Neural cell (in vitro differentiated cells): ENCODE data around the gene UCK1. TPM values are rescaled to one million over a fixed set of nuclear protein-coding genes. Genes with fewer than 3 reads are reported as not detected.

Experiments
- H2AFZ ChIP-seq: fragments of 200-600, 300-800 bp; sonication (generic), shearing (Covaris generic); 2 replicates; pipeline ENCODE4 v1.6.0; 2014; ENCODE audit warnings: low read depth, mild to moderate bottlenecking, antibody characterized with exemption, low read length, moderate library complexity
- H3F3A ChIP-seq: fragments of 200-600 bp; shearing (Covaris generic); 2 replicates; pipeline ENCODE4 v1.6.1; 2016; ENCODE audit warnings: mild to moderate bottlenecking, moderate library complexity, mixed read lengths, antibody characterized with exemption, low read length; ENCODE audit not compliant: insufficient read depth, poor library complexity, severe bottlenecking
- H3K27ac ChIP-seq: fragments of 200-600, 300-800 bp; sonication (generic), shearing (Covaris generic); 2 replicates; pipeline ENCODE4 v1.5.1; 2014; ENCODE audit warnings: mild to moderate bottlenecking, low read length, moderate library complexity
- H3K27me3 ChIP-seq: fragments of 300-800, 200-600 bp; sonication (generic), shearing (Covaris generic); 2 replicates; pipeline ENCODE4 v1.6.0; 2014; ENCODE audit warnings: mild to moderate bottlenecking, low read depth, low read length, moderate library complexity; ENCODE audit not compliant: insufficient read depth
- H3K36me3 ChIP-seq: fragments of 300-800, 200-600 bp; sonication (generic), shearing (Covaris generic); 2 replicates; pipeline ENCODE4 v1.5.1; 2014; ENCODE audit warnings: mild to moderate bottlenecking, antibody characterized with exemption, low read length, moderate library complexity; ENCODE audit not compliant: insufficient read depth
- H3K4me2 ChIP-seq: fragments of 300-800, 200-600 bp; sonication (generic), shearing (Covaris generic); 2 replicates; pipeline ENCODE4 v1.6.0; 2014; ENCODE audit warnings: mild to moderate bottlenecking, low read length
- H3K4me3 ChIP-seq: fragments of 300-800, 200-600 bp; sonication (generic), shearing (Covaris generic); 2 replicates; pipeline ENCODE4 v1.5.1; 2014; ENCODE audit warnings: mild to moderate bottlenecking, low read length, moderate library complexity
- H3K79me2 ChIP-seq: fragments of 200-600 bp; shearing (Covaris generic); replicated peaks from 2 replicates; pipeline ENCODE4 v1.6.0; 2014; ENCODE audit warnings: mild to moderate bottlenecking, low read length, moderate library complexity; ENCODE audit not compliant: insufficient read depth
- H3K9ac ChIP-seq: fragments of 300-800, 200-600 bp; sonication (generic), shearing (Covaris generic); 2 replicates; pipeline ENCODE4 v1.6.1; 2016; ENCODE audit warnings: mild to moderate bottlenecking, low read length, mixed read lengths
- H3K9me2 ChIP-seq: fragments of 200-600 bp; shearing (Covaris generic); 2 replicates; pipeline ENCODE4 v1.6.1; 2016; ENCODE audit warnings: mild to moderate bottlenecking, low read length, mixed read lengths; ENCODE audit not compliant: insufficient read depth
- H3K9me3 ChIP-seq: fragments of 200-600, 300-800 bp; sonication (generic), shearing (Covaris generic); 2 replicates; pipeline ENCODE4 v1.6.1; 2016; ENCODE audit warnings: mild to moderate bottlenecking, mixed run types, low read length, moderate library complexity, mixed read lengths
- H4K20me1 ChIP-seq: fragments of 200-600 bp; shearing (Covaris generic); 2 replicates; pipeline ENCODE4 v1.6.1; 2016; ENCODE audit warnings: mild to moderate bottlenecking, mixed run types; ENCODE audit not compliant: insufficient read depth
- EP300 ChIP-seq: fragments of 450-650 bp; conservative IDR thresholded peaks from 2 replicates; pipeline ENCODE4 v1.6.1; 2014; ENCODE audit warnings: antibody characterized with exemption, mild to moderate bottlenecking, moderate library complexity; ENCODE audit not compliant: poor library complexity, severe bottlenecking
- EZH2 ChIP-seq: fragments of 200-600, 300-800 bp; shearing (Covaris generic), sonication (generic); IDR thresholded peaks from 2 replicates; pipeline ENCODE4 v1.6.1; 2014; ENCODE audit warnings: antibody characterized with exemption, low read length, borderline replicate concordance, mild to moderate bottlenecking; ENCODE audit not compliant: insufficient read depth, poor library complexity, severe bottlenecking
- MXI1 ChIP-seq: fragments of 450-650 bp; conservative IDR thresholded peaks from 2 replicates; pipeline ENCODE4 v1.6.1; 2014; ENCODE audit warnings: antibody characterized with exemption, mild to moderate bottlenecking; ENCODE audit not compliant: poor library complexity, severe bottlenecking
- POLR2AphosphoS5 ChIP-seq: IDR thresholded peaks from 2 replicates; pipeline ENCODE4 v1.6.1; 2012
- RAD21 ChIP-seq: fragments of 450-650 bp; conservative IDR thresholded peaks from 2 replicates; pipeline ENCODE4 v1.6.1; 2014; ENCODE audit warnings: antibody characterized with exemption, mild to moderate bottlenecking, moderate library complexity
- SMC3 ChIP-seq: fragments of 450-650 bp; conservative IDR thresholded peaks from 2 replicates; pipeline ENCODE4 v1.6.1; 2014; ENCODE audit warnings: antibody characterized with exemption, mild to moderate bottlenecking, moderate library complexity; ENCODE audit not compliant: poor library complexity
- TAF1 ChIP-seq: IDR thresholded peaks from 2 replicates; pipeline ENCODE4 v1.6.1; 2012; ENCODE audit warnings: low read depth
- polyA plus RNA-seq: library from polyadenylated mRNA; depleted of rRNA; stranded (reverse); fragments of >200 nt; gene quantifications from 2 replicates; pipeline ENCODE4 v1.2.3, GENCODE V29; 2014
- TF ChIP-seq, protein P1 (sequence below): fragments of 450-650 bp; IDR thresholded peaks from 2 replicates; pipeline ENCODE4 v1.5.1; 2014; ENCODE audit warnings: antibody characterized with exemption, mild to moderate bottlenecking, moderate library complexity; ENCODE audit not compliant: poor library complexity, severe bottlenecking
- TF ChIP-seq, protein P2 (sequence below): IDR thresholded peaks from 2 replicates; pipeline ENCODE4 v1.6.1; 2012; ENCODE audit warnings: borderline replicate concordance

Gene UCK1
- polyA plus RNA-seq, 1 donor from 2014 or later = 45.9 TPM

DNA sequence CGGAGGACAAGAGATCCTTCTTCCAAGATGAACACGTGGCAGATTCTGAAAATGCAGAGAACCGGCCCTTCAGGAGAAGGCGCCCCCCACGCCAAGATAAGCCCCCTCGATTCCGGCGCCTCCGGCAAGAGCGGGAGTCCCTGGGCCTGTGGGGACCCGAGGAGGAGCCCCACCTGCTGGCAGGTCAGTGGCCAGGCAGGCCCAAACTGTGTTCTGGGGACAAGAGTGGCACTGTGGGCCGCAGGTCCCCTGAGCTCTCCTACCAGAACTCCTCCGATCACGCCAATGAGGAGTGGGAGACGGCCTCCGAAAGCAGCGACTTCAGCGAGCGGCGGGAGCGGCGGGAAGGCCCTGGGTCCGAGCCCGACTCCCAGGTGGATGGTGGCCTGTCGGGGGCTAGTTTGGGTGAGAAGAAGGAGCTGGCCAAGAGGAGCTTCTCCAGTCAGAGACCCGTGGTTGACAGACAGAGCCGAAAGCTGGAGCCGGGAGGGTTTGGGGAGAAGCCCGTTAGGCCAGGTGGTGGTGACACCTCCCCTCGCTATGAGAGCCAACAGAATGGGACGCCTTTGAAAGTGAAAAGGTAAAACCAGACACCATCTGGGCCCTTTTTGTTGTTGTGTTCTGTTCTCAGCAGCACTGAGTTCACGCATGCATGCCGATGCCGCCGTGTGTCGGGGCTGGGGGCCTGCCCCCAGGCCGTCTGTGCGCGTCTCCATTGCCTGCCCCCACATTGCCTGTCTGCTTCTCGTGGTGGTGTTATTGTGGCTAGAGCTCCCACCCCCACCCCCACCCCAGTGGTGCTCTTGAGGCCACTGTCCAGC lies 54.9 kb downstream of the UCK1 start:
- Histone ChIP-seq H3K27ac (no peak overlapping the region), H3K27me3 (no peaks in the 10 kb centered on the region), H2AFZ (no peak overlapping the region), H3K9ac (no peak overlapping the region), H3K9me2 (no peaks in the 10 kb centered on the region), H4K20me1 (peaks cover 9% of the 10 kb centered on the region), H3K36me3 (peaks cover 8% of the 10 kb centered on the region), H3K4me3 (no peak overlapping the region), H3K4me2 (no peak overlapping the region), H3K9me3 (no peaks in the 10 kb centered on the region), H3K79me2 (peaks cover 15% of the 10 kb centered on the region), H3F3A (no peaks in the 10 kb centered on the region)
- TF ChIP-seq TAF1 (no peak), POLR2AphosphoS5 (no peak), RAD21 (no peak), EZH2 (no peak), EP300 (no peak), MXI1 (no peak)
- TF ChIP-seq, protein P1, sequence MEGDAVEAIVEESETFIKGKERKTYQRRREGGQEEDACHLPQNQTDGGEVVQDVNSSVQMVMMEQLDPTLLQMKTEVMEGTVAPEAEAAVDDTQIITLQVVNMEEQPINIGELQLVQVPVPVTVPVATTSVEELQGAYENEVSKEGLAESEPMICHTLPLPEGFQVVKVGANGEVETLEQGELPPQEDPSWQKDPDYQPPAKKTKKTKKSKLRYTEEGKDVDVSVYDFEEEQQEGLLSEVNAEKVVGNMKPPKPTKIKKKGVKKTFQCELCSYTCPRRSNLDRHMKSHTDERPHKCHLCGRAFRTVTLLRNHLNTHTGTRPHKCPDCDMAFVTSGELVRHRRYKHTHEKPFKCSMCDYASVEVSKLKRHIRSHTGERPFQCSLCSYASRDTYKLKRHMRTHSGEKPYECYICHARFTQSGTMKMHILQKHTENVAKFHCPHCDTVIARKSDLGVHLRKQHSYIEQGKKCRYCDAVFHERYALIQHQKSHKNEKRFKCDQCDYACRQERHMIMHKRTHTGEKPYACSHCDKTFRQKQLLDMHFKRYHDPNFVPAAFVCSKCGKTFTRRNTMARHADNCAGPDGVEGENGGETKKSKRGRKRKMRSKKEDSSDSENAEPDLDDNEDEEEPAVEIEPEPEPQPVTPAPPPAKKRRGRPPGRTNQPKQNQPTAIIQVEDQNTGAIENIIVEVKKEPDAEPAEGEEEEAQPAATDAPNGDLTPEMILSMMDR = peak; percentile 9

DNA sequence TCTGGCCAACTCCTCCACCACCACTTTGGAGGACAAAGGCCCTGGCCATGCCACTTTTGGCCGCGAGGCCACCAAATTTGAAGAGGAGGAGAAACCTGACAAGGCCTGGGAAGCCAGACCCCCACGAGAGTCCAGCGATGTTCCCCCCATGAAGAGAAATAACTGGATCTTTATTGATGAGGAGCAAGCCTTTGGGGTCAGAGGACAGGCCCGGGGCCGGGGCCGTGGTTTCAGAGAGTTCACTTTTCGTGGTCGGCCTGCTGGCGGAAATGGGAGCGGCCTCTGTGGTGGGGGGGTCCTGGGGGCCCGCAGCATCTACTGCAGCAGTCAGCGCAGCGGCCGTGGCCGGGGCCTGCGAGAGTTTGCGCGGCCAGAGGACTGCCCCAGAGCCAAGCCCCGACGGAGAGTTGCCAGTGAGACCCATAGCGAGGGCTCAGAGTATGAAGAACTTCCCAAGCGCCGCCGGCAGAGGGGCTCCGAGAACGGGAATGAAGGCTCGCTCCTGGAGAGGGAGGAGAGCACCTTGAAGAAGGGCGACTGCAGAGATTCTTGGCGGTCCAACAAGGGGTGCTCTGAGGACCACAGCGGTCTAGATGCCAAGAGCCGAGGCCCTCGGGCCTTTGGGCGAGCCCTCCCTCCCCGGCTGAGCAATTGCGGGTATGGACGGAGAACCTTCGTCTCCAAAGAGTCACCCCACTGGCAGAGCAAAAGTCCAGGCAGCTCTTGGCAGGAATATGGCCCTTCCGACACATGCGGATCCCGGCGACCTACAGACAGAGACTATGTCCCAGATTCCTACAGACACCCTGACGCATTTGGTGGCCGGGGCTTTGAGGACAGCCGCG lies 55.7 kb downstream of the UCK1 start:
- Histone ChIP-seq H3K9me2 (no peaks in the 10 kb centered on the region), H2AFZ (no peak overlapping the region), H4K20me1 (peaks cover 9% of the 10 kb centered on the region), H3K9ac (no peak overlapping the region), H3K27ac (no peak overlapping the region), H3K36me3 (peaks cover 9% of the 10 kb centered on the region), H3K4me2 (no peak overlapping the region), H3K79me2 (peaks cover 18% of the 10 kb centered on the region), H3K4me3 (no peak overlapping the region), H3F3A (no peaks in the 10 kb centered on the region), H3K27me3 (no peaks in the 10 kb centered on the region), H3K9me3 (no peaks in the 10 kb centered on the region)
- no peak for TF ChIP-seq RAD21
- no peak for TF ChIP-seq TAF1
- TF ChIP-seq, protein P1 = no peak
- TF ChIP-seq POLR2AphosphoS5 = no peak
- TF ChIP-seq SMC3 = no peak
- no peak for TF ChIP-seq EZH2
- TF ChIP-seq MXI1 = no peak
- no peak for TF ChIP-seq EP300
- TF ChIP-seq, protein P2, sequence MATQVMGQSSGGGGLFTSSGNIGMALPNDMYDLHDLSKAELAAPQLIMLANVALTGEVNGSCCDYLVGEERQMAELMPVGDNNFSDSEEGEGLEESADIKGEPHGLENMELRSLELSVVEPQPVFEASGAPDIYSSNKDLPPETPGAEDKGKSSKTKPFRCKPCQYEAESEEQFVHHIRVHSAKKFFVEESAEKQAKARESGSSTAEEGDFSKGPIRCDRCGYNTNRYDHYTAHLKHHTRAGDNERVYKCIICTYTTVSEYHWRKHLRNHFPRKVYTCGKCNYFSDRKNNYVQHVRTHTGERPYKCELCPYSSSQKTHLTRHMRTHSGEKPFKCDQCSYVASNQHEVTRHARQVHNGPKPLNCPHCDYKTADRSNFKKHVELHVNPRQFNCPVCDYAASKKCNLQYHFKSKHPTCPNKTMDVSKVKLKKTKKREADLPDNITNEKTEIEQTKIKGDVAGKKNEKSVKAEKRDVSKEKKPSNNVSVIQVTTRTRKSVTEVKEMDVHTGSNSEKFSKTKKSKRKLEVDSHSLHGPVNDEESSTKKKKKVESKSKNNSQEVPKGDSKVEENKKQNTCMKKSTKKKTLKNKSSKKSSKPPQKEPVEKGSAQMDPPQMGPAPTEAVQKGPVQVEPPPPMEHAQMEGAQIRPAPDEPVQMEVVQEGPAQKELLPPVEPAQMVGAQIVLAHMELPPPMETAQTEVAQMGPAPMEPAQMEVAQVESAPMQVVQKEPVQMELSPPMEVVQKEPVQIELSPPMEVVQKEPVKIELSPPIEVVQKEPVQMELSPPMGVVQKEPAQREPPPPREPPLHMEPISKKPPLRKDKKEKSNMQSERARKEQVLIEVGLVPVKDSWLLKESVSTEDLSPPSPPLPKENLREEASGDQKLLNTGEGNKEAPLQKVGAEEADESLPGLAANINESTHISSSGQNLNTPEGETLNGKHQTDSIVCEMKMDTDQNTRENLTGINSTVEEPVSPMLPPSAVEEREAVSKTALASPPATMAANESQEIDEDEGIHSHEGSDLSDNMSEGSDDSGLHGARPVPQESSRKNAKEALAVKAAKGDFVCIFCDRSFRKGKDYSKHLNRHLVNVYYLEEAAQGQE = no peak
